ENCODE results near the gene FAM53B.
A peak's percentile ranks its signal among the peaks of the same experiment; 100 is the strongest.
"Not testable (repeated sequence)": the region's sequence is repeated elsewhere in the genome, so short reads cannot be mapped to it uniquely, and the experiment has no call there.

The FAM53B gene

DNA sequence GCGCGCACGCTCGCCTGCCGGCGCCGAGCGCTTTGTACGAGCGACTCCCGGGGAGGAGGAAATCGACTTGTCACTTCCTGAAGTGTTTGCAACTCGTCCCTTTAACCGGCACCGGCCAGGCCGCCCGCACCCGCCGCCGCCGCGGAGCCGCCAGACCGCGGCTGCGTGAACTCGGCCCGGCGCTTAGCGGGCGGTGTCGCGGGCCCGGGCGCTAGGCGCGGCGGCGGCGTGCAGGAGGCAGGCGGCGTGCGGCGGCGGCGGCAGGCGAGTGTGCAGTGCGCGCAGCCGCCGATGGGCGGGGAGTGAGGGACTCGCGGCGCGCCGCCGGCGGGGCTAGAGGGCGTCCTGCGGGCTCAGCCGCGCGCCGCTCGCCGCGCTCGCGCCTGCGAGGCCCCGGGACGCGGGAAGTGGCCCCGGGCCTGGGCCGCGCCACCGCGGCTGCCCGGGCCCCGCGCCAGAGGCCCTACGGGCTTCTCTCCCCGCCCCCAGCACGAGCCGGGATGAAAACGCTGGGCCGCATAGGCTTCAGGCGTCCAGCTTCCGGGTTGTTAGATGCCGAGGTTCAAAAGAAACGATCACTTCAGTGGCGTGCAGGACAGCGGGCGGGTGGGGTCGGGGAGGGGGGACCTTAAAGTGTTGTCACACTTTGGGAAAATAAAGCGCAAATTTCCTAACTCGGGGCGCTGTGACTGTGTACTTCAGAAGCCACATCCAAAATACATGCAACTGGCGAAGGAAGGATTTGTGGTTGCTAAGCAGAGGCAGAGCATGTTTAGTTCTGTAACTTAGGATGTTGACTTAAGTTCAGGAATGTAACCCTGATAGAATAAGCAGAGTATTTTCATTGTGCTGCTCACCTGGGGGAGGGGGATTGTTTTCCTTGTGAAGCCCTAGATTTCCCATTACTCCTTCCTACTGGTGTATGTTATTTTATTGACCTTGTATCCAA, at the start of gene FAM53B:
FAM53B (minus strand) TSS at position 277 of the 949 bp plus-strand sequence. CDS start 37,665 bp downstream, outside the sequence.
- DNase-seq: peak; percentile 77 to 84

DNA sequence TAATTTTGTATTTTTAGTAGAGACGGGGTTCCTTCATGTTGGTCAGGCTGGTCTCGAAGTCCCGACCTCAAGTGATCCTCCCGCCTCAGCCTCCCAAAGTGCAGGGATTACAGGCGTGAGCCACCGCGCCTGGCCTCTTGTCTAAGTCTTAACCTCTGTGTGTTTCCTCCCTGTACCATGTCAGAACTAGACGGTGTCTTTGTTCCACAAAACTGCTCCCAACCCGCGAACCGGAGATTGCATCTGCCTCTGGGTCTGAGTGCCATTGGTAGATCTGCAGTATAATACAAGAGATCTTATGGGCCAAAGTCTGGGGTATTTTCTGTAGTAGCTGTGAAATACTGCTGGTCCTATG, 48.8 kb upstream of the FAM53B start:
- DNase-seq: no peak

DNA sequence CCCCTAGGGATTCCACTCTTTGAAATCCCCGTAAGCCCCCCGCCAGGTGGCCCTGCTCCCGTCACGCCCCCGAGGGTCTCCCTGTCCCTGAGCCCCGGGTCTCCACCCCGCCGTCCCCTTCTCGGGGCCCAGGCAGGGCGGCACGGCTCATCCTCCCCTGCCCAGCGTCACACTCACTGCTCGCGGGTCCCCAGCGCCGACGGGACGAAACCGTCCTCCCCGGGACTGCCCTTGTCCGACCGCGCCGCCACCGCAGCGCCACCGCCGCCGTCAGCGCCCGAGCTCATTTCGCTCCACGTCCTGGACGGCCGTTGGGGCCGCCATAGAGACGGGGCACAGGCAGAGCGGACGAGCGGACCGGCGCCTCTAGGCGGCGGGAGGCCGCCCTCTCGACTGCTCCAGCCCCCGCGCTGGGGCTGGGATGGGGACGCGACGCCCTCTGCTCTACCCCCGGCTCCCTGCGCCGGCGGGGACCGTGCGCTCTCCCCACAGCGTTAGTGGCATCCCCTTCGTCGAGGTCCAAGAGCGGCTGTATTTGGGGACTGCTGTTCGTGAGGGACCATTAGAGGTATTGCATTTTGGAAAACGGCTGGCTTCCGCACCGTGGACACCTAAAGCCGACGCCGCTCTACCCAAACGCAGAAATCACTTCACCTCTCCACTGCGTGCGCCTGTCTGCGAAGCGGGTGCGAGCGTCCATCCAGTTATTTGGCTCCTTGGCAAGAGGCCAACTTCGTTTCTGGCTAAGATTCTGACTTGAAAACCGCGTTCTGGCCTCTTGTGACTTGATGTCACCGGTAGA, 47.6 kb upstream of the FAM53B start, which contains the start of gene EEF1AKMT2:
EEF1AKMT2 (minus strand) TSS at position 341 of the 802 bp plus-strand sequence; CDS start at position 287, 54 bp downstream.
- peak; percentile 86 to 87 for DNase-seq

DNA sequence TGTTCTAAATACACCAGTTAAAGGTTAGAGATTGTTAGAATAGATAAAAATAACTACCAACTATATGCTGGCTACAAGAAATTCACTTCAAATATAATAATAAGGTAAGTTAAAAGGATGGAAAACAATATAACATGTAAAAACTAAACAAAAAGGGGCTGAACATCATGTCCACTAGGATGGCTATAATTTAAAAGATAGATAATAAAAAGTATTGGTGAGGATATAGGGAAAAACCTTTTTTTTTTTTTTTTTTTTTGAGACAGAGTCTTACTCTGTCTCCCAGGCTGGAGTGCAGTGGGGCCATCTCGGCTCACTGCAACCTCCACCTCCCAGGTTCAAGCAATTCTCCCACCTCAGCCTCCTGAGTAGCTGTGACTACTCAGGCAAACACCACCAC, 38.7 kb upstream of the FAM53B start:
- DNase-seq: not testable (repeated sequence)

DNA sequence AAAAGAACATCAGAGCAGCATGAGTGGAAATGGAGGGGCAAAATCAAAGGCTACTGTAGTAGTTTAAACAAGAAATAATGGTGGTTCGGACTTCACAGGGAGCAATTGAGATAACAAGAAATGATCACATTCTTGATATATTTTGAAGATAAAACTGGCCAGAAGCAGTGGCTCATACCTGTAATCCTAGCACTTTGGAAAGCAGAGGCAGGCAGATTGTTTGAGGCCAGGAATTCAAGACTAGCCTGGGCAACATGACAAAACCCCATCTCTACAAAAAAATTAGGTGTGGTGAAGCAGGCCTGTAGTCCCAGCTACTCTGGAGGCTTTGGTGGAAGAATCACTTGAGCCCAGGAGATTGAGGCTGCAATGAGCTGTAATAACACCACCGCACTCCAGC, 24.6 kb upstream of the FAM53B start:
- no peak for DNase-seq

DNA sequence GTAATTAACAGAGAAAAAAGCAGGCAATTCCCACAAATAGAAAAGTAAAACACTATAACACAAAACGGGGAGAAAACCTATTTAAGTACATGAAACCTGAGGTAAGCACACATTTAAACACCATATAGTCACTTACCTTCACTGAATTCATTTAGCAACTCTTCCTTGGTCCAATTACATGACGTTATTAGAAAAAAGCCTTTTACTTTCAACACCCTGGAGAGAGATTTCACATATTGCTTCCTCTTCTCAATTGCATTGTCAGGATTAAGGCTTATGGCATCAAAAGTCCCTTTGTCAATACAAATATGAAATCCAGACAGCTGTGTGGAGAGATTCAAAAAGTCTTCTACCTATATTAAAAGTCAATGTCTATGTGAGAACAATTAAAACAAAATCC, 21.1 kb upstream of the FAM53B start:
- DNase-seq: no peak

DNA sequence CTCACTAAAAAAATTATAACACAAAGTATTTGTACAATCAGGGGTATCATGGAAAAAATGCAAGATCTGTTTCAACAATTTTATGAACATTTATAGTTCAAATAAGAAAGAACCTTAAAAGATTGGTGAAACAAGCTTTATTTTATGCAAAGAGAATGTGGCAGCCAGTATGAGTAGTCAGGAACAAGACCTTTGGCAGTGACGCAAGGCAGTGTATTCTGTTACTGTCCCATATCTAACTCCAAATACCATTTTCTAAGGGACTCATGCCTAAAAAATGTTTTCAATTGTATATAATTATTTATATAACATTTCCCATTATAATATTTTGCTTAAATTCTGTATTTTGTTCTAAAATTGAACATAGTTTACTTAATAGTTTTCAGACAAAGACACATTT, 19.1 kb upstream of the FAM53B start:
- no peak for DNase-seq

DNA sequence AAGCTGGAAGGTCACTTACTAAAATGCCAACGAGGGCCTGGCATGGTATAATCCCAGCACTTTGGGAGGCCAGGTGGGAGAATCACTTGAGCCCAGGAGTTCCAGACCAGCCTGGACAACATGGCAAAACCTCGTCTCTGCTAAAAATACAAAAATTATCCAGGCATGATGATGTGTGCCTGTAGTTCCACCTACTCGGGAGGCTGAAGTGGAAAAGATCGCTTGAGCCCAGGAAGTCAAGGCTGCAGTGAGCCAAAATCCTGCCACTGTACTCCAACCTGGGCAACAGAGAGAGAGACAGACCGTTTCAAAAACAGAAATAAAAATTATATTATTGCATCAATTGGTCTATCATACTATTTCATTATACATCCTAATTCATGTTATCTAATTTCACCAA, 18.1 kb upstream of the FAM53B start:
- DNase-seq: no peak

DNA sequence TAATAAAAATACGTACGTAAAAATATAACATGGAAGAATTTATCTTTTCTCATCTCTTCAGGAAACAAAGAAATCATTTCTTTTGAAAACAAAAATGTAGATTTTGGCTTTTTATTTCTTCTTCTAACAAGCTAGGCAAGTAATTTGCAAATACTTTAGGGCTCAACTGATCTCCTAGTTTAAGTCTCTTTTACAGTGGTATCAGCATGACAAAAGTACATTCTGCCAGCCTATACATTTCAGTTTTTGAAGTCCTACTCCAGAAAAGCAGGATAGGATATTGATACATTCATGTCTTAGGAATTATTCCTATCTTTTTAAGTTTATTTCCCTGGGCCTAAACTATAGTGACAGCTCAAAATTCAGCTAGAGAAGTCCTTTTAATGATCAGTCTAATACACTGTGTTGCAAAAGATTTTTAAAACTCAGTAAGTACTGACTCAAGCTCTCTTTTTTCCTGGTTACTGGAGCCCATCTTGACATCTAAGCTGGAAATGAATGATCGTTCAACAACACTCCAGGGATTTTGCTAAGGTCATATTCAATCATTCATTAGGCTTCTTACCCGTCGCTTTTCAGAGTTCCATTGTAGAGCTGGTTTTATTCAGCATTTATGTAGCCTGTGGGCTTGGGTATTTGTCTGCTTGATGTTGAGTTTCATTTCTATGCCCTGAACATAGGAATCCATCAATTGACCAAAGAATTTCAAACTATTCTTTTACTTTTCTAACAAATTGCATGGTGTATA, 12.2 kb upstream of the FAM53B start:
- no peak for DNase-seq

- no peak for DNase-seq
These were observed 11.4 kb upstream of the FAM53B start for GRCh38 chr10:124755581-124755980.

DNA sequence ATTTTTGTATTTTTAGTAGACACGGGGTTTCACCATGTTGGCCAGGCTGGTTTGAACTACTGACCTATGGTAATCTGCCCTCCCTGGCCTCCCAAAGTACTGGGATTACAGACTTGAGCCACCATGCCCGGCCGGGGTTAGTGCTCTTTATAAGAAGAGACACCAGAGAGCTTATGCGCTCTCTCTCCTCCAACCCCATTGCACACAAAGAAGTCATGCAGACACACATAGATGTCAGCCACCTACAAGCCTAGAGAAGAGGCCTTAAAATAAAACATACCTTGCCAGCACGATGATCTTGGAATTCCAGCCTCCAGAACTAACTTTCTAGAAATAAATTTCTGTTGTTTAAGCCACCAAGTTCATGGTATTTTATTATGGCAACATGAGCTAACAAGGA, 10.0 kb upstream of the FAM53B start:
- DNase-seq: no peak

- DNase-seq: no peak
These were observed 4.9 kb upstream of the FAM53B start for GRCh38 chr10:124748953-124749645.

- no peak for DNase-seq
These were observed 4.0 kb upstream of the FAM53B start for GRCh38 chr10:124748166-124748565.

DNA sequence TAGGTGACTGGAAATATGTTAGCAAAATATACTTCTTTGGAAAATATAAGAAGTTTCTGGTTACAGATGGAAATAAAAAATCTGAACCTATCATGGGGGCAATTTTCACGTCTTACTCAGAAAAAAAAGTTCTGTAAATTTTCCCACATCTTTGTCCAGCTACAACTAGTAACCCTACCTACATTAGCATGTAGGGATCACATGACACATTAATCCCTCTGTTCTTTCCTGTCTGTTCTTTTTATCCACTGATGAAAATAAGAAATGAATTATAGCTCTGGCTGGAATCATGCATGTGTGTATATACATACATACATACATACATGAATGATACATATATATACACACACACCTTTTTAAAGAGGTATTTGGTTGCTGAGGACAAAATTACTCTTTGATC, 3.6 kb upstream of the FAM53B start:
- DNase-seq: no peak

DNA sequence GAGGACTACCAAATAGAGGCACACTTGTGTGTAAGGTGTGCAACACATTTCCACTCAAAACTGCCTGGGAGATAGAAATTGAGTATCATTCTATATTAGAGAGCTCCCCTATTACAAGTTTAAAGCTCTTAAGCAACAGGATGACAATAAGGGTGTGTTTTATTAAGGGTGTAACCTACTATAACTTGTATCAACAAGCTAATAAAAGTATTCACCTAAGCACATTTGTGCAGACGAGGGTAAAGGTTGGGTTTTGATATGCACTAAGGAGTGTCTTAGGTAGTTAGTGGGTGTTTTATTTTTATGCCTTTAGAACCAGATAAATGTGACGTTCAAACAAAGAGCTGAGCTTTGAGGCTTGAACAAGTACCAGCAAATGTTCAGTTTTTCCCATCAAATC, 2.8 kb upstream of the FAM53B start:
- DNase-seq: no peak

GRCh38 chr10:124746447-124746846, 2.3 kb upstream of the FAM53B start:
- not testable (repeated sequence) for DNase-seq

DNA sequence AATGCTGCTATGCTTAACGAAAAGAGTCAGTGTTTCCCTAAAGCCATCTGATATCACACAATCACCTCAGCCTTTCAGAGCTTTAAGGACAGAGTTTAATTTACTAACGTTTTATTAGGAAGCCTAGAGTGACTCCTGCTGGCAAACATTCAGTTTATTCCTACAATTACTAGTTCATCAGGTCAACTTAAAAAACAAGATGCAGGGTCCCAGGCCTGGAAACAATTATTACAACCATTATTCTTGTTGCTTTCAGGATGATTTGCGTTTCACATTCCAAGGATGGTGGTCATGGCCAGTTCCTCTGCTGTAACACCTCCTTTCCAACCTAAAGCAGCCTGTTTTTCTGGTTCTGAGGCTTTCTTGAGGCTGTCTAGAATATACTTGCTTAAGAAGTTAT, 1.5 kb upstream of the FAM53B start:
- DNase-seq: peak in 1 of 2 donors; percentile 79

DNA sequence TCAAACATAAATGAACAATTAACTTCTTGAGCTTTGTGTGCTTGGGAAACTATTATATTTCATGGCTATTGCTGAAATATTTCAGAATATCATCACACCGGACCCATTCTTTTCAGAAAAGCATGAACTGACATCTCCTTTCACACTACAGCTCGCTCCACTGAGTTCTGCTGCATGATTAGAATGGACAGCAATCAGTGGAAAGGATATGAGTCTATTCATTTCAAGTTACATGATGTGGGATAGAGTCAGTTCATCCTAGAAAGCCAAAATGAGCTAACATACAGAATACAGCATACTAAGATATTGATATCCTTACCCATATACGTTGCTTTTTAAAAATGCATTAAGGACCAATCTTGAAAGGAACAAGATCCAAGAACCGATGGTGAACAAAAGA, 1.1 kb upstream of the FAM53B start:
- DNase-seq: no peak

- DNase-seq: no peak
These were observed 732 bp downstream of the FAM53B start for GRCh38 chr10:124743191-124744101.

DNA sequence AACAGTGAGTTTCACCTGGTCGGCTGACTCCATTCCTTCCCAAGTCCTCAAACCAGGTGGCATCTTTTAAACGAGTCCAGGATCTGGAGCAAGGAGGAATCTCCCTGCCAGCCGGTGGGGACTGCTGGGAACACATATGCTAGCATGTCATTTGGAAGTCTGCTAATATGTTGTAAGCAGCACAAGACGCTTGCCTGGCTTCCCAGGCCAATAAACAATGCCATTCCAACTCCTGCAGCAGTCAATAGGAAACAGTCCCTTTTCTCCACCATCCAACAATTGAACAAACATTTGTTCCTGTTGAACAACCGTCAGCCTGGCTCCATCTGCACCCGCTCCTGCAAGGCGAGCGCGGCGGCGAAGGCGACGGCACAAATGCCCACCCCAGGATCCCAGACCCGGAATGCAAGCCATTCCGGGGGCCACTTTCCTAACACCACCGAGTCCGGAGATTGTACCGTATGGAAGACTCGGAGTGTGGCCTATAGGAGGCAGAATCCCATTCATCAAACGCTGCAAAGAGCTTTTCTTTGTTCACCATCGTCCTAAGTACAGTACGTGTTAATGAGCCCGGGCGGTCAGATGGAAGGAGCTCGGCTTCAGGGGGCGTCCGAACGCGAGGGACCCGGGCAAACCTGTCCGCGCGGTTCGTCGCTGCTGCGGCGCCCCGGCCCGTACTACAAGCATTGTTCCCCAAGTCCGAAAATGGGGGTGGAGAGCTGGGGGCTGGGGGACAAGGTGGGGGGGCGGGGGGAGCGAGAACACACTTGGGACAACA, 1.6 kb downstream of the FAM53B start:
- DNase-seq: no peak

Measured in CD4-positive, alpha-beta T cell treated with Interferon alpha-2 for 1 hour (primary cell).